Measurements from ENCODE around the gene EXD3. TPM values are rescaled to one million over a fixed set of nuclear protein-coding genes. Genes with fewer than 3 reads are reported as not detected.

Gene EXD3
- total RNA-seq, 1 donor from 2014 or later, result 10.8 TPM

GRCh38 chr9:137393176-137394150 is 29.5 kb downstream of the EXD3 start:
- H3K27me3 ChIP-seq (ENCODE audit: control insufficient read depth, insufficient read depth, low read length), result no peaks in the 10 kb centered on the region
- H3K4me3 ChIP-seq (ENCODE audit: low read depth, low read length), result no peak overlapping the region
- no peaks in the 10 kb centered on the region for H3K36me3 ChIP-seq (ENCODE audit: control insufficient read depth, insufficient read depth, low read length)
- DNase-seq (ENCODE audit: low read depth) (no peak), FAIRE-seq (no peak)
- no peak for TF ChIP-seq CTCF (IDR thresholded peaks at IDR 0.05; ENCODE audit: insufficient read depth, low read length, severe bottlenecking)

GRCh38 chr9:137392232-137393007 is 30.5 kb downstream of the EXD3 start:
- Histone ChIP-seq H3K27me3 (ENCODE audit: control insufficient read depth, insufficient read depth, low read length) (no peaks in the 10 kb centered on the region), H3K36me3 (ENCODE audit: control insufficient read depth, insufficient read depth, low read length) (no peaks in the 10 kb centered on the region), H3K4me3 (ENCODE audit: low read depth, low read length) (no peak overlapping the region)
- FAIRE-seq, result no peak
- TF ChIP-seq CTCF (IDR thresholded peaks at IDR 0.05; ENCODE audit: insufficient read depth, low read length, severe bottlenecking), result no peak
- no peak for DNase-seq (ENCODE audit: low read depth)

GRCh38 chr9:137391411-137391754 is 31.6 kb downstream of the EXD3 start:
- no peaks in the 10 kb centered on the region for H3K27me3 ChIP-seq (ENCODE audit: control insufficient read depth, insufficient read depth, low read length)
- no peak overlapping the region for H3K4me3 ChIP-seq (ENCODE audit: low read depth, low read length)
- FAIRE-seq (no peak), DNase-seq (ENCODE audit: low read depth) (no peak)
- no peak for TF ChIP-seq CTCF (IDR thresholded peaks at IDR 0.05; ENCODE audit: insufficient read depth, low read length, severe bottlenecking)
- no peaks in the 10 kb centered on the region for H3K36me3 ChIP-seq (ENCODE audit: control insufficient read depth, insufficient read depth, low read length)

- Histone ChIP-seq H3K27me3 (ENCODE audit: control insufficient read depth, insufficient read depth, low read length) (no peaks in the 10 kb centered on the region), H3K36me3 (ENCODE audit: control insufficient read depth, insufficient read depth, low read length) (no peaks in the 10 kb centered on the region), H3K4me3 (ENCODE audit: low read depth, low read length) (no peak overlapping the region)
- DNase-seq (ENCODE audit: low read depth) (no peak), FAIRE-seq (no peak)
- TF ChIP-seq CTCF (IDR thresholded peaks at IDR 0.05; ENCODE audit: insufficient read depth, low read length, severe bottlenecking), result no peak
Measured at GRCh38 chr9:137390553-137391410, 32.2 kb downstream of the EXD3 start.

- TF ChIP-seq CTCF (IDR thresholded peaks at IDR 0.05; ENCODE audit: insufficient read depth, low read length, severe bottlenecking), result no peak
- FAIRE-seq, result no peak
Measured at GRCh38 chr9:137389428-137389746, 33.6 kb downstream of the EXD3 start.

More at GRCh38 chr9:137389428-137389746, 33.6 kb downstream of the EXD3 start:
- H3K36me3 ChIP-seq (ENCODE audit: control insufficient read depth, insufficient read depth, low read length), result no peaks in the 10 kb centered on the region
- no peaks in the 10 kb centered on the region for H3K27me3 ChIP-seq (ENCODE audit: control insufficient read depth, insufficient read depth, low read length)
- H3K4me3 ChIP-seq (ENCODE audit: low read depth, low read length), result no peak overlapping the region
- DNase-seq (ENCODE audit: low read depth), result no peak

Data from bronchial epithelial cell (primary cell).